Kidney glomerular epithelial cell (primary cell): ENCODE results near the gene MIAT.

Source experiments
- DNase-seq: peaks from one replicate; lab custom pipeline; 2025; lab: John Stamatoyannopoulos, UW

The MIAT gene

GRCh38 chr22:26632422-26633155, 24.8 kb upstream of the MIAT start:
- DNase-seq: no peak

- DNase-seq: no peak
Measured at GRCh38 chr22:26634189-26634588, 23.2 kb upstream of the MIAT start.

GRCh38 chr22:26635117-26635516, 22.3 kb upstream of the MIAT start:
- DNase-seq: no peak

GRCh38 chr22:26636296-26636695, 21.1 kb upstream of the MIAT start:
- no peak for DNase-seq

GRCh38 chr22:26642465-26643417, 14.6 kb upstream of the MIAT start:
- no peak for DNase-seq

GRCh38 chr22:26643418-26644100, 13.8 kb upstream of the MIAT start:
- no peak for DNase-seq

GRCh38 chr22:26646158-26646557, 11.2 kb upstream of the MIAT start:
- DNase-seq: no peak

GRCh38 chr22:26648011-26648497, 9.3 kb upstream of the MIAT start:
- no peak for DNase-seq

- no peak for DNase-seq
Measured at GRCh38 chr22:26648528-26649388, 8.6 kb upstream of the MIAT start.

GRCh38 chr22:26650722-26651421, 6.5 kb upstream of the MIAT start:
- no peak for DNase-seq

GRCh38 chr22:26651815-26652214, 5.6 kb upstream of the MIAT start:
- no peak for DNase-seq

- DNase-seq: no peak
Measured at GRCh38 chr22:26658161-26658560, 773 bp downstream of the MIAT start.

GRCh38 chr22:26658671-26659478, 1.5 kb downstream of the MIAT start:
- peak; percentile 83 for DNase-seq

GRCh38 chr22:26660356-26660755, 3.0 kb downstream of the MIAT start:
- DNase-seq: no peak

- DNase-seq: peak; percentile 42
Measured at GRCh38 chr22:26660961-26661578, 3.7 kb downstream of the MIAT start.

- no peak for DNase-seq
Measured at GRCh38 chr22:26662160-26662559, 4.8 kb downstream of the MIAT start.

- DNase-seq: no peak
Measured at GRCh38 chr22:26663374-26663923, 6.1 kb downstream of the MIAT start.

- peak; percentile 35 for DNase-seq
Measured at GRCh38 chr22:26665813-26666231, 8.4 kb downstream of the MIAT start.

- no peak for DNase-seq
Measured at GRCh38 chr22:26667140-26667539, 9.8 kb downstream of the MIAT start.
